SK-N-SH treated with all-trans-retinoic acid at 6 μM for 48 hours (cell line): Measurements from ENCODE around the gene CKAP4.

Experiments used
- ATAC-seq: fragments of 200-7000 bp; cut with Tn5 transposase; 3 replicates; pipeline ENCODE4 v1.9.1; 2020; ENCODE audit warnings: mild to moderate bottlenecking, moderate library complexity
- ARNTL ChIP-seq: fragments of 450-650 bp; formaldehyde crosslinking; IDR thresholded peaks from 2 replicates; pipeline ENCODE4 v1.5.0; 2020; ENCODE audit warnings: low read depth, mild to moderate bottlenecking, moderate library complexity, borderline replicate concordance
- BACH2 ChIP-seq: fragments of 250-450 bp; sonication (Bioruptor Pico); IDR thresholded peaks from 2 replicates; pipeline ENCODE4 v1.9.0; 2021; ENCODE audit warnings: mild to moderate bottlenecking, borderline replicate concordance
- CREB5 ChIP-seq: fragments of 250-450 bp; sonication (Bioruptor Pico); IDR thresholded peaks from 2 replicates; pipeline ENCODE4 v1.5.1; 2020; ENCODE audit warnings: low read depth, mild to moderate bottlenecking, moderate library complexity
- CSDC2 ChIP-seq: fragments of 250-450 bp; sonication (Bioruptor Pico); IDR thresholded peaks from 2 replicates; pipeline ENCODE4 v1.5.0; 2020; ENCODE audit warnings: mild to moderate bottlenecking, moderate library complexity
- CSRNP3 ChIP-seq: fragments of 250-450 bp; sonication (Bioruptor Pico); IDR thresholded peaks from 2 replicates; pipeline ENCODE4 v1.5.1; 2021; ENCODE audit warnings: mild to moderate bottlenecking, moderate library complexity
- ESRRG ChIP-seq: fragments of 250-450 bp; sonication (Bioruptor Pico); IDR thresholded peaks from 2 replicates; pipeline ENCODE4 v1.6.1; 2021; ENCODE audit warnings: mild to moderate bottlenecking
- GLIS3 ChIP-seq: fragments of 250-450 bp; sonication (Bioruptor Pico); IDR thresholded peaks from 2 replicates; pipeline ENCODE4 v1.5.0; 2020; ENCODE audit warnings: mild to moderate bottlenecking, moderate library complexity
- ISL1 ChIP-seq: fragments of 250-450 bp; sonication (Bioruptor Pico); IDR thresholded peaks from 2 replicates; pipeline ENCODE4 v2.1.2; 2022; ENCODE audit warnings: mild to moderate bottlenecking, moderate library complexity
- OSR1 ChIP-seq: fragments of 250-450 bp; sonication (Bioruptor Pico); IDR thresholded peaks from 2 replicates; pipeline ENCODE4 v1.8.0; 2022; ENCODE audit warnings: moderate library complexity, mild to moderate bottlenecking, inconsistent platforms
- PATZ1 ChIP-seq: fragments of 250-450 bp; sonication (Bioruptor Pico); IDR thresholded peaks from 2 replicates; pipeline ENCODE4 v1.8.0; 2020; ENCODE audit warnings: mild to moderate bottlenecking, moderate library complexity, borderline replicate concordance
- PPARA ChIP-seq: fragments of 250-450 bp; sonication (Bioruptor Pico); IDR thresholded peaks from 2 replicates; pipeline ENCODE4 v1.5.0; 2020; ENCODE audit warnings: mild to moderate bottlenecking, borderline replicate concordance
- RARB ChIP-seq: fragments of 250-450 bp; sonication (Bioruptor Pico); IDR thresholded peaks from 2 replicates; pipeline ENCODE4 v1.8.0; 2021; ENCODE audit warnings: mild to moderate bottlenecking, moderate library complexity
- SNAI2 ChIP-seq: fragments of 250-450 bp; sonication (Bioruptor Pico); IDR thresholded peaks from 2 replicates; pipeline ENCODE4 v1.5.0; 2020; ENCODE audit warnings: mild to moderate bottlenecking, moderate library complexity
- TCF4 ChIP-seq: fragments of 250-450 bp; sonication (Bioruptor Pico); IDR thresholded peaks from 2 replicates; pipeline ENCODE4 v1.8.0; 2021; ENCODE audit warnings: mild to moderate bottlenecking, moderate library complexity, borderline replicate concordance
- TOX ChIP-seq: fragments of 250-450 bp; sonication (Bioruptor Pico); IDR thresholded peaks from 2 replicates; pipeline ENCODE4 v1.8.0; 2021; ENCODE audit warnings: mild to moderate bottlenecking, moderate library complexity, borderline replicate concordance
- TSHZ2 ChIP-seq: fragments of 250-450 bp; sonication (Bioruptor Pico); IDR thresholded peaks from 2 replicates; pipeline ENCODE4 v1.5.0; 2020; ENCODE audit warnings: mild to moderate bottlenecking, moderate library complexity
- ZC3H10 ChIP-seq: fragments of 250-450 bp; sonication (Bioruptor Pico); IDR thresholded peaks from 2 replicates; pipeline ENCODE4 v1.5.1; 2021; ENCODE audit warnings: mild to moderate bottlenecking, moderate library complexity
- ZFP3 ChIP-seq: fragments of 250-450 bp; sonication (Bioruptor Pico); IDR thresholded peaks from 2 replicates; pipeline ENCODE4 v1.5.0; 2020; ENCODE audit warnings: mild to moderate bottlenecking, moderate library complexity
- ZFP30 ChIP-seq: fragments of 450-650 bp; formaldehyde crosslinking; IDR thresholded peaks from 2 replicates; pipeline ENCODE4 v1.5.0; 2022; ENCODE audit warnings: mild to moderate bottlenecking, moderate library complexity
- ZNF70 ChIP-seq: fragments of 450-650 bp; formaldehyde crosslinking; IDR thresholded peaks from 2 replicates; pipeline ENCODE4 v1.5.0; 2020; ENCODE audit warnings: mild to moderate bottlenecking, moderate library complexity
- ZNF8 ChIP-seq: fragments of 450-650 bp; formaldehyde crosslinking; IDR thresholded peaks from 2 replicates; pipeline ENCODE4 v1.5.0; 2020; ENCODE audit warnings: mild to moderate bottlenecking, moderate library complexity

The CKAP4 gene

GRCh38 chr12:106296179-106296877 lies 48.5 kb upstream of the CKAP4 start:
- ATAC-seq, result peak; percentile 94
- TF ChIP-seq SNAI2 (CRISPR knock-in tag), result no peak
- TF ChIP-seq OSR1 (CRISPR knock-in tag), result no peak
- TF ChIP-seq PPARA (CRISPR knock-in tag), result no peak
- no peak for TF ChIP-seq ZFP3 (CRISPR knock-in tag)
- no peak for TF ChIP-seq CSRNP3 (CRISPR knock-in tag)

- TF ChIP-seq CSDC2 (CRISPR knock-in tag), result no peak
- TF ChIP-seq OSR1 (CRISPR knock-in tag), result no peak
- TF ChIP-seq ESRRG (CRISPR knock-in tag), result no peak
- TF ChIP-seq SNAI2 (CRISPR knock-in tag), result no peak
- TF ChIP-seq, all 23 proteins: peak for 0
- no peak for ATAC-seq
Observed at GRCh38 chr12:106292339-106292738, 44.5 kb upstream of the CKAP4 start.

GRCh38 chr12:106291342-106291741 lies 43.5 kb upstream of the CKAP4 start:
- ATAC-seq, result no peak
- TF ChIP-seq PATZ1 (CRISPR knock-in tag) (no peak), CSRNP3 (CRISPR knock-in tag) (no peak), ZC3H10 (CRISPR knock-in tag) (no peak), ZFP30 (no peak), SNAI2 (CRISPR knock-in tag) (no peak), TCF4 (CRISPR knock-in tag) (no peak), ESRRG (CRISPR knock-in tag) (no peak), CSDC2 (CRISPR knock-in tag) (no peak), CREB5 (CRISPR knock-in tag) (no peak), ARNTL (no peak), OSR1 (CRISPR knock-in tag) (no peak), TOX (no peak), ISL1 (no peak), BACH2 (CRISPR knock-in tag) (no peak), GLIS3 (no peak), TSHZ2 (no peak), ZNF8 (no peak), RARB (CRISPR knock-in tag) (no peak)

- ATAC-seq, result no peak
- TF ChIP-seq ZNF70 (CRISPR knock-in tag) (no peak), TCF4 (CRISPR knock-in tag) (no peak), OSR1 (CRISPR knock-in tag) (no peak), PATZ1 (CRISPR knock-in tag) (no peak), CREB5 (CRISPR knock-in tag) (no peak), ARNTL (no peak), BACH2 (CRISPR knock-in tag) (no peak), PPARA (CRISPR knock-in tag) (no peak), ZFP3 (CRISPR knock-in tag) (no peak), ESRRG (CRISPR knock-in tag) (no peak)
- TF ChIP-seq, all 23 proteins: peak for 0
Observed at GRCh38 chr12:106290666-106291065, 42.8 kb upstream of the CKAP4 start.
